ENCODE measurements around the gene HRG. TPM values are rescaled to one million over a fixed set of nuclear protein-coding genes. Genes with fewer than 3 reads are reported as not detected.
A peak's percentile ranks its signal among the peaks of the same experiment; 100 is the strongest.

Gene HRG
- total and polyA plus RNA-seq, 2 of the 8 experiments (the other 6 are each of a cell fraction or from before 2014, with no cell fraction given), result 0.03 to 0.15 TPM

DNA sequence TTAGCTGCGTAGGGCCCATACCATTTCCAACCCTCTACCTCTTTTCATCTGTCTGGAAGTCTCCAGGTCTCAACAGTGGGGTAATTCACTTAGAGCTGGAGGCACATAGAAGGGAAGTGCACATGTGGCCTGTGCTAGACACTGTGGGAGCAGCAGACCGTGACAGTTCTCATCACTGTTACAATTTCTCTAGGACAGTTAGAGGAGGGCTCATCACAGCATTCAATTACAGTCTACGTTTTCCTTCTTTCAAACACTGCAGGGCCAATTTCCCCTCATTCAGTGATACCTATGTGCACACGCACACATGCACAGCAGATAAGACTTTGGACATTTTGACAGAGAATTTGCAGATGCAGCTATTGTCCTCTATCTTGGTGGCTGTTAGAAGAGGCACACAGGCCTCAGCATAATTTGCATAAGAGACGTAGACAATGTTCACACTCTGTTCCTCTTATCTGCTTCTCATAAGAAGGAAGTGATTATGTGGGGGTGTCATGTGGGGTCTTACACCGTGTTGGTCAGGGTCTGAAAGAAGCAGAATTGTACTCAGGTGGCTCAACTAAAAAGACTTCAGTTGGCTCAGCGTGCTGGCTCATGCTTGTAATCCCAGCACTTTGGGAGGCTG lies 12.6 kb upstream of the HRG start:
- CTCF ChIA-PET (ENCODE audit: partially characterized antibody), result interaction anchor here (0.6 to 2.9 kb wide), 13 partner anchors 9 to 211 kb away, joined by 3 to 34 read pairs (median 5); partner anchors contain the start of gene AHSG
- H4K5ac ChIP-seq (ENCODE audit: insufficient read length, low read depth, low read length), result no peak overlapping the region
- TF ChIP-seq, protein P1, sequence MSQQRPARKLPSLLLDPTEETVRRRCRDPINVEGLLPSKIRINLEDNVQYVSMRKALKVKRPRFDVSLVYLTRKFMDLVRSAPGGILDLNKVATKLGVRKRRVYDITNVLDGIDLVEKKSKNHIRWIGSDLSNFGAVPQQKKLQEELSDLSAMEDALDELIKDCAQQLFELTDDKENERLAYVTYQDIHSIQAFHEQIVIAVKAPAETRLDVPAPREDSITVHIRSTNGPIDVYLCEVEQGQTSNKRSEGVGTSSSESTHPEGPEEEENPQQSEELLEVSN (IDR thresholded peaks at IDR 0.05), result no peak
- TF ChIP-seq TAF1 (IDR thresholded peaks at IDR 0.05; ENCODE audit: low read depth, low read length) (no peak), RFX5 (IDR thresholded peaks at IDR 0.05; ENCODE audit: borderline replicate concordance, low read depth, low read length) (no peak), TAF7 (optimal IDR thresholded peaks at IDR 0.05; ENCODE audit: borderline replicate concordance, low read depth, low read length) (no peak), EP300 (IDR thresholded peaks at IDR 0.05; ENCODE audit: borderline replicate concordance in 1 of 2, low read depth in 2 of 2, low read length in 2 of 2) (no peak), PHF8 (conservative IDR thresholded peaks at IDR 0.05; ENCODE audit: low read depth, low read length) (no peak), RBBP5 (IDR thresholded peaks at IDR 0.05; ENCODE audit: borderline replicate concordance, low read depth, low read length) (no peak), RNF2 (IDR thresholded peaks at IDR 0.05; ENCODE audit: borderline replicate concordance, low read depth, low read length, missing control alignments, poor library complexity, severe bottlenecking) (no peak), EZH2 (IDR thresholded peaks at IDR 0.05; ENCODE audit: low read depth, low read length, severe bottlenecking) (no peak), SRF (IDR thresholded peaks at IDR 0.05; ENCODE audit: low read depth, low read length) (no peak)

More for the DNA sequence above, 12.6 kb upstream of the HRG start:
- Histone ChIP-seq H4K91ac (replicated peaks; ENCODE audit: insufficient read length, low read length) (no peak overlapping the region), H3K9ac (replicated peaks in 1 of 4; ENCODE audit: extremely low read depth in 1 of 4, low read depth in 3 of 4, low read length in 3 of 4) (no peak overlapping the region), H2AK5ac (ENCODE audit: low read depth, low read length) (no peak overlapping the region), H3K56ac (replicated peaks; ENCODE audit: insufficient read length, low read depth, low read length) (no peak overlapping the region), H3K23me2 (ENCODE audit: low read depth, low read length) (peaks cover 2% of the 10 kb centered on the region; the same call in 1 of the 2 replicates), H4K8ac (ENCODE audit: extremely low read depth, insufficient read depth, low read length) (no peak overlapping the region), H3K4me1 (replicated peaks in 1 of 4; ENCODE audit: control insufficient read depth in 3 of 4, insufficient read depth in 4 of 4, low read length in 3 of 4) (peaks cover 0 to 5% (median 3%) of the 10 kb centered on the region in 4 experiments; a peak in 3 of 7 replicates), H3K18ac (ENCODE audit: extremely low read depth, low read length) (0 out of 2 replicates have a peak overlapping the region, but pooled peaks have one; percentile 2), H2BK12ac (ENCODE audit: low read depth, low read length) (no peak overlapping the region), H3K4me3 (ENCODE audit: extremely low read depth in 1 of 4, insufficient read depth in 2 of 4, low read depth in 3 of 4, low read length in 4 of 4) (no peak overlapping the region), H2BK20ac (ENCODE audit: low read length) (no peak overlapping the region), H4K20me1 (replicated peaks in 1 of 2; ENCODE audit: control insufficient read depth in 1 of 2, insufficient read depth in 2 of 2, low read length in 2 of 2) (no peaks in the 10 kb centered on the region), H3K79me2 (ENCODE audit: control insufficient read depth in 1 of 2, insufficient read depth in 2 of 2, low read length in 2 of 2) (no peaks in the 10 kb centered on the region; a peak in 1 of 4 replicates), H3K4me2 (ENCODE audit: insufficient read depth in 1 of 2, low read depth in 2 of 2, low read length in 2 of 2) (no peak overlapping the region), H3K27ac (ENCODE audit: low read depth, low read length) (no peak overlapping the region), H3K14ac (ENCODE audit: insufficient read length) (no peak overlapping the region), H2BK5ac (ENCODE audit: low read depth, low read length) (no peak overlapping the region), H2BK120ac (replicated peaks; ENCODE audit: low read depth, low read length) (no peak overlapping the region), H3K4ac (replicated peaks; ENCODE audit: insufficient read length, low read depth, low read length) (no peak overlapping the region), H3K36me3 (ENCODE audit: control insufficient read depth in 2 of 4, insufficient read depth in 4 of 4, low read length in 3 of 4) (no peaks in the 10 kb centered on the region), H3K79me1 (ENCODE audit: low read depth, low read length) (no peaks in the 10 kb centered on the region; the same call in 1 of the 2 replicates), H2AFZ (ENCODE audit: low read length) (no peak overlapping the region), H3K27me3 (replicated peaks in 1 of 4; ENCODE audit: control insufficient read depth in 3 of 4, extremely low read depth in 1 of 4, insufficient read depth in 3 of 4, low read length in 3 of 4) (no peaks in the 10 kb centered on the region), H2BK15ac (ENCODE audit: low read length) (no peak overlapping the region), H3K23ac (ENCODE audit: insufficient read length) (no peak overlapping the region), H3K9me3 (ENCODE audit: insufficient read depth in 2 of 2, low read depth in 1 of 2, low read length in 1 of 2) (0 out of 4 replicates have a peak, but pooled peaks cover 0 to 3% of the 10 kb centered on the region in 2 experiments)
- WGBS, 2 experiments (ENCODE audit: extremely low coverage in 1 of 2, insufficient coverage in 1 of 2, insufficient read length in 1 of 2, insufficient replicate concordance in 2 of 2, low coverage in 1 of 2, low lambda C conversion rate in 2 of 2, missing lambda C conversion rate in 1 of 2), result 89% methylated on average over 7 of the region's 7 CpGs; no CpG with 5 or more reads in 1 of the 2 experiments
- POLR2A ChIA-PET (ENCODE audit: partially characterized antibody), result interaction anchor here (0.6 to 3.7 kb wide), 9 partner anchors 10 to 130 kb away, joined by 3 to 26 read pairs (median 3); partner anchors contain the start of gene EIF4A2
- DNase-seq (ENCODE audit: low read depth in 1 of 2, low spot score in 2 of 2) (no peak), FAIRE-seq (no peak)
